Neuronal stem cell (in vitro differentiated cells): ENCODE data around the gene OR4S1.
"Not testable (repeated sequence)": the region's sequence is repeated elsewhere in the genome, so short reads cannot be mapped to it uniquely, and the experiment has no call there.

Source experiments
- DNase-seq: peaks from one replicate; pipeline ENCODE4 v3.0.0-alpha.2; 2013; ENCODE audit warnings: low spot score
- H2AFZ ChIP-seq: one replicate; pipeline ENCODE4 v1.6.1; 2013; ENCODE audit warnings: mild to moderate bottlenecking, low read length, inconsistent platforms
- H2AK5ac ChIP-seq: 2 replicates; pipeline ENCODE4 v1.6.1; 2013; ENCODE audit warnings: low read depth, mild to moderate bottlenecking, inconsistent platforms, low read length, moderate library complexity, mixed read lengths
- H2BK120ac ChIP-seq: 2 replicates; pipeline ENCODE4 v1.6.1; 2013; ENCODE audit warnings: low read depth, mild to moderate bottlenecking, inconsistent platforms, low read length, moderate library complexity, mixed read lengths
- H2BK12ac ChIP-seq: one replicate; pipeline ENCODE4 v1.6.1; 2013; ENCODE audit warnings: low read length, inconsistent platforms
- H2BK15ac ChIP-seq: 2 replicates; pipeline ENCODE4 v1.6.1; 2013; ENCODE audit warnings: mild to moderate bottlenecking, low read length, inconsistent platforms, mixed read lengths
- H2BK5ac ChIP-seq: one replicate; pipeline ENCODE4 v1.6.1; 2013; ENCODE audit warnings: inconsistent platforms, mild to moderate bottlenecking, low read length, moderate library complexity
- H3K14ac ChIP-seq: one replicate; pipeline ENCODE4 v1.6.1; 2013; ENCODE audit warnings: low read length, inconsistent platforms
- H3K18ac ChIP-seq: 2 replicates; pipeline ENCODE4 v1.6.1; 2013; ENCODE audit warnings: low read length, inconsistent platforms
- H3K23ac ChIP-seq: 2 replicates; pipeline ENCODE4 v1.6.1; 2013; ENCODE audit warnings: low read depth, mild to moderate bottlenecking, mixed read lengths, low read length, inconsistent platforms; ENCODE audit not compliant: poor library complexity
- H3K27ac ChIP-seq: replicated peaks from 3 replicates; pipeline ENCODE4 v1.5.1; 2013; ENCODE audit warnings: low read length, inconsistent platforms
- H3K27me3 ChIP-seq, 3 experiments: 2 replicates each; pipeline ENCODE4 v1.6.1; 2013; ENCODE audit warnings: low read length in 3 of 3, mild to moderate bottlenecking in 2 of 3, inconsistent platforms in 1 of 3, low read depth in 1 of 3, mixed read lengths in 1 of 3, moderate library complexity in 1 of 3; ENCODE audit not compliant: control insufficient read depth in 3 of 3, insufficient read depth in 3 of 3
- H3K36me3 ChIP-seq, 2 donors: replicated peaks in 1 of 2; 2 replicates each; pipeline ENCODE4 v1.6.1; 2013; ENCODE audit warnings: low read length in 2 of 2; ENCODE audit not compliant: control insufficient read depth in 2 of 2, insufficient read depth in 2 of 2
- H3K4ac ChIP-seq: 2 replicates; pipeline ENCODE4 v1.6.1; 2013; ENCODE audit warnings: inconsistent platforms, mild to moderate bottlenecking, low read length, moderate library complexity
- H3K4me1 ChIP-seq, 2 donors: 1 replicate in 1 of 2; 2 replicates in 1 of 2; pipeline ENCODE4 v1.6.1; 2013; ENCODE audit warnings: low read length in 2 of 2, low read depth in 1 of 2; ENCODE audit not compliant: control insufficient read depth in 2 of 2, insufficient read depth in 1 of 2
- H3K4me2 ChIP-seq: one replicate; pipeline ENCODE4 v1.6.1; 2013; ENCODE audit warnings: mild to moderate bottlenecking, low read length, inconsistent platforms; ENCODE audit not compliant: insufficient read depth, poor library complexity, severe bottlenecking
- H3K4me3 ChIP-seq, 2 donors: 2 replicates each; pipeline ENCODE4 v1.5.1; 2013; ENCODE audit warnings: low read length in 2 of 2, mild to moderate bottlenecking in 2 of 2, inconsistent platforms in 1 of 2, moderate library complexity in 1 of 2
- H3K79me1 ChIP-seq: one replicate; pipeline ENCODE4 v1.6.1; 2013; ENCODE audit warnings: low read depth, mild to moderate bottlenecking, inconsistent platforms, low read length, moderate library complexity
- H3K9ac ChIP-seq: one replicate; pipeline ENCODE4 v1.6.1; 2013; ENCODE audit warnings: mild to moderate bottlenecking, low read depth, low read length, inconsistent platforms; ENCODE audit not compliant: poor library complexity
- H3K9me3 ChIP-seq, 2 donors: replicated peaks in 1 of 2; 2 replicates each; pipeline versions ENCODE3 to v1.6.1; 2013; ENCODE audit warnings: low read length in 2 of 2, mild to moderate bottlenecking in 2 of 2, inconsistent platforms in 1 of 2, low read depth in 1 of 2, mixed read lengths in 1 of 2, moderate library complexity in 1 of 2; ENCODE audit not compliant: control insufficient read depth in 2 of 2, insufficient read depth in 1 of 2
- H4K8ac ChIP-seq: one replicate; pipeline ENCODE4 v1.6.1; 2013; ENCODE audit warnings: low read depth, mild to moderate bottlenecking, inconsistent platforms, low read length, moderate library complexity
- H4K91ac ChIP-seq: one replicate; pipeline ENCODE4 v1.6.1; 2013; ENCODE audit warnings: low read length, low read depth, mild to moderate bottlenecking, inconsistent platforms; ENCODE audit not compliant: poor library complexity
- WGBS, 2 donors: extraction: QIAGEN DNeasy Blood & Tissue Kit; methylation state at CpG; one replicate each; pipeline ENCODE4 v1.1.7; 2013; ENCODE audit warnings: missing lambda C conversion rate in 2 of 2, mixed read lengths in 1 of 2; ENCODE audit not compliant: insufficient read length in 2 of 2, insufficient replicate concordance in 1 of 2; ENCODE audit errors: extremely low coverage in 2 of 2; 5-methylcytosine and 5-hydroxymethylcytosine counted together

Gene OR4S1

DNA sequence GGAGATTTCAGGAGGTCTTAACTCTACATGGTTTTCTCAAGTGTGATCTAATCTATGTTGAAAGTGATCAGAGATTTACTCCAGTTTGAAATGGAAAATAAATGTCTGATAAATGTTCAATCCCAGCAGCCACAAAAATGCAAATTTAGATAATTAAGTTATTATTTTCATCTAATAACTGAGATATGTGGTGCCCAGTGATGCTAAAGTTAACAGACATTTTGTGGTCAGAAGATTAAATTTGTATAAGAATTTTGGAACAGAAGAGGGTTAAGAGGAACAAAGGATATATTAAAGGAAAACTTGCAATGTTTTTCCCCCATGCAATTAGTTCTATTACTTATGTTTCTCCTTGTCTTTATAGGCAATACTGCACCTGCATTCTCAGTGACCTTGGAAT lies 18.6 kb downstream of the OR4S1 start, which contains the start of gene OR4C3:
Gene OR4C3, plus strand, starts transcription at position 301 of the 400 bp plus-strand sequence. CDS start 102 bp downstream, outside the sequence.
- not testable (repeated sequence) for H3K9me3 ChIP-seq, H2AK5ac ChIP-seq, H3K4me1 ChIP-seq, H2AFZ ChIP-seq, H2BK120ac ChIP-seq, H3K27ac ChIP-seq, H3K9ac ChIP-seq, H2BK5ac ChIP-seq, H2BK15ac ChIP-seq, H3K79me1 ChIP-seq, H4K91ac ChIP-seq, H3K4me2 ChIP-seq, H2BK12ac ChIP-seq, H3K27me3 ChIP-seq, H3K18ac ChIP-seq, H3K4me3 ChIP-seq, H3K23ac ChIP-seq, H3K4ac ChIP-seq, H4K8ac ChIP-seq, H3K36me3 ChIP-seq, H3K14ac ChIP-seq, DNase-seq

DNA sequence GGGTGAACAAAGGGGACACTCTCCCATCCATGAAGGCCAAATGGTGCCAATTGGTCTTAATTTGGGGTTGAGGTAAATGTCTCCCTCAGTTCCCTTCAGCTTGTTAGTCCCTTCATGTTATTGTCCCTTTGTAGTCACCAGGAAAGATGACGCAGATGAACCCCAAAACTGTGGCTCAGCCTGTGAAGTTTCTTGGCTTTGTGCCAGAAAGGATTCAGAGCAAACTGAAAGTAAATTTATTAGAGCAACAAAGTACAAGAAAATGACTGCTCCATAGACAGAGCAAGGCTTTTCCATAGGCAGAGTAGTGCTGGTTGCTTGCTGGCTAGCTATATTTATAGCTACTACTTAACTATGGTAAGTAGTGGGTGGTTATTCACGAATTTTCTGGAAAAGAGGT lies 35.4 kb downstream of the OR4S1 start:
- Histone ChIP-seq H4K91ac (no peak overlapping the region), H3K4me3 (no peak overlapping the region), H2BK120ac (no peak overlapping the region), H3K27ac (no peak overlapping the region), H3K9me3 (peaks cover 0 to 9% of the 10 kb centered on the region in 2 donors), H3K18ac (no peak overlapping the region), H3K4ac (no peak overlapping the region), H2BK15ac (no peak overlapping the region), H3K27me3 (no peaks in the 10 kb centered on the region), H4K8ac (no peak overlapping the region), H3K14ac (no peak overlapping the region), H3K4me1 (no peaks in the 10 kb centered on the region), H2BK12ac (no peak overlapping the region), H3K79me1 (no peaks in the 10 kb centered on the region), H3K23ac (no peak overlapping the region), H2AFZ (no peak overlapping the region), H3K36me3 (no peaks in the 10 kb centered on the region), H2AK5ac (no peak overlapping the region), H3K4me2 (no peak overlapping the region), H3K9ac (no peak overlapping the region), H2BK5ac (no peak overlapping the region)
- no peak for DNase-seq
- WGBS, 2 donors, result no CpG with 5 or more reads among the region's 2 CpGs

DNA sequence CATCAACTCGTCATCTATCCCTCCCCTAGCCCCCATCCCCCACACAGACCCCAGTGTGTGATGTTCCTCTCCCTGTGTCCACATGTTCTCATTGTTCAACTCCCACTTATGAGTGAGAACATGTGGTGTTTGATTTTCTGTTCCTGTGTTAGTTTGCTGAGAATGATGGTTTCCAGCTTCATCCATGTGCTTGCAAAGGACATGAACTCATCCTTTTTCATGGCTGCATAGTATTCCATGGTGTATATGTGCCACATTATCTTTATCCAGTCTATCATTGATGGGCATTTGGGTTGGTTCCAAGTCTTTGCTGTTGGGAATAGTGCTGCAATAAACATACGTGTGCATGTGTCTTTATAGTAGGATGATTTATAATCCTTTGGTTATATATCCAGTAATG lies 36.5 kb downstream of the OR4S1 start:
- not testable (repeated sequence) for H3K79me1 ChIP-seq

DNA sequence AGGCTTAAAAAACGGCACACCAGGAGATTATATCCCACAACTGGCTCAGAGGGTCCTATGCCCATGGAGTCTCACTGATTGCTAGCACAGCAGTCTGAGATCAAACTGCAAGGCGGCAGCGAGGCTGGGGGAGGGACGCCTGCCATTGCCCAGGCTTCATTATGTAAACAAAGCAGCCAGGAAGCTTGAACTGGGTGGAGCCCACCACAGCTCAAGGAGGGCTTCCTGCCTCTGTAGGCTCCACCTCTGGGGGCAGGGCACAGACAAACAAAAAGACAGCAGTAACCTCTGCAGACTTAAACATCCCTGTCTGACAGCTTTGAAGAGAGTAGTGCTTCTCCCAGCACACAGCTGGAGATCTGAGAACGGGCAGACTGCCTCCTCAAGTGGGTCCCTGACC lies 40.3 kb downstream of the OR4S1 start:
- not testable (repeated sequence) for DNase-seq, H3K36me3 ChIP-seq, H3K4me3 ChIP-seq, H2BK12ac ChIP-seq, H3K14ac ChIP-seq, H2BK120ac ChIP-seq, H3K4me2 ChIP-seq, H2BK15ac ChIP-seq, H4K8ac ChIP-seq, H3K4ac ChIP-seq, H2BK5ac ChIP-seq, H3K27ac ChIP-seq, H3K27me3 ChIP-seq, H3K4me1 ChIP-seq, H3K79me1 ChIP-seq, H3K23ac ChIP-seq, H3K9ac ChIP-seq, H4K91ac ChIP-seq, H3K9me3 ChIP-seq, H2AFZ ChIP-seq, H3K18ac ChIP-seq, H2AK5ac ChIP-seq
- WGBS, 2 donors, result no CpG with 5 or more reads among the region's 5 CpGs

More for the DNA sequence above, 36.5 kb downstream of the OR4S1 start:
- H3K4me1 ChIP-seq, H3K36me3 ChIP-seq, H2AFZ ChIP-seq, H2BK12ac ChIP-seq, H4K8ac ChIP-seq, H3K4me3 ChIP-seq, H4K91ac ChIP-seq, H3K14ac ChIP-seq, H2BK15ac ChIP-seq, H3K18ac ChIP-seq, H3K23ac ChIP-seq, H3K9ac ChIP-seq, H2BK5ac ChIP-seq, DNase-seq, H3K27me3 ChIP-seq, H3K9me3 ChIP-seq, H3K4me2 ChIP-seq, H3K27ac ChIP-seq, H2BK120ac ChIP-seq, H3K4ac ChIP-seq, H2AK5ac ChIP-seq: not testable (repeated sequence)
- WGBS, 2 donors, result no CpG with 5 or more reads among the region's 2 CpGs
